IMR-90 (cell line): ENCODE measurements around the gene SEPTIN8. TPM values are rescaled to one million over a fixed set of nuclear protein-coding genes. Genes with fewer than 3 reads are reported as not detected.
A peak's percentile ranks its signal among the peaks of the same experiment; 100 is the strongest.

ENCODE experiments used
- ATAC-seq: fragments of 200-7000 bp; cut with Tn5 transposase; 2 replicates; pipeline ENCODE4 v1.9.1; 2020; ENCODE audit warnings: low read depth, mild to moderate bottlenecking, moderate library complexity
- BruUV-seq: library from RNA; stranded (reverse); fragments of 400-500 nt; replicated peaks from 2 replicates; lab custom pipeline; 2021; lab: Mats Ljungman, UMichigan
- CTCF ChIA-PET: fragments of 300-600 bp; formaldehyde crosslinking; extraction: SDS; loops from one replicate; lab custom pipeline; 2021; ENCODE audit warnings: antibody characterized with exemption; lab: Yijun Ruan, JAX
- POLR2A ChIA-PET: fragments of 300-600 bp; sonication (Branson Sonifier 250); formaldehyde crosslinking; loops from one replicate; lab custom pipeline; 2022; ENCODE audit warnings: antibody characterized with exemption; ENCODE audit not compliant: unreplicated experiment; lab: Charles Lee
- DNase-seq: peaks from one replicate; pipeline ENCODE4 v3.0.0; 2013
- H2AFZ ChIP-seq: replicated peaks from 2 replicates; pipeline ENCODE3; 2013; ENCODE audit warnings: low read length, mild to moderate bottlenecking; ENCODE audit not compliant: poor library complexity
- H2AK5ac ChIP-seq: 2 replicates; pipeline ENCODE4 v1.6.1; 2013; ENCODE audit warnings: low read depth, low read length, inconsistent platforms
- H2AK9ac ChIP-seq: replicated peaks from 2 replicates; pipeline ENCODE3; 2013; ENCODE audit warnings: mild to moderate bottlenecking, low read depth, low read length, moderate library complexity; ENCODE audit not compliant: poor library complexity
- H2BK120ac ChIP-seq: 2 replicates; pipeline ENCODE4 v1.6.1; 2013; ENCODE audit warnings: low read depth, low read length, inconsistent platforms
- H2BK15ac ChIP-seq: 3 replicates; pipeline ENCODE4 v1.6.1; 2013; ENCODE audit warnings: low read depth, low read length, inconsistent platforms
- H2BK20ac ChIP-seq: 2 replicates; pipeline ENCODE4 v1.6.1; 2013; ENCODE audit warnings: low read depth, mild to moderate bottlenecking, inconsistent platforms, low read length, moderate library complexity
- H2BK5ac ChIP-seq: 2 replicates; pipeline ENCODE4 v1.6.1; 2013; ENCODE audit warnings: mild to moderate bottlenecking, low read depth, low read length, inconsistent platforms; ENCODE audit not compliant: poor library complexity, severe bottlenecking
- H3K14ac ChIP-seq: replicated peaks from 2 replicates; pipeline ENCODE4 v1.6.1; 2013; ENCODE audit warnings: low read depth, low read length, inconsistent platforms
- H3K18ac ChIP-seq: 2 replicates; pipeline ENCODE4 v1.6.1; 2013; ENCODE audit warnings: low read depth, low read length, control low read depth
- H3K23ac ChIP-seq: 2 replicates; pipeline ENCODE4 v1.6.1; 2013; ENCODE audit warnings: low read depth, low read length, inconsistent platforms
- H3K27ac ChIP-seq: 2 replicates; pipeline ENCODE4 v1.5.1; 2013; ENCODE audit warnings: mild to moderate bottlenecking, control low read depth, low read length; ENCODE audit not compliant: insufficient read depth
- H3K27me3 ChIP-seq: 2 replicates; pipeline ENCODE4 v1.6.1; 2013; ENCODE audit warnings: low read length; ENCODE audit not compliant: control insufficient read depth, insufficient read depth
- H3K36me3 ChIP-seq: 2 replicates; pipeline ENCODE4 v1.6.1; 2013; ENCODE audit warnings: low read length, mixed read lengths; ENCODE audit not compliant: control insufficient read depth, insufficient read depth
- H3K4ac ChIP-seq: 2 replicates; pipeline ENCODE4 v1.6.1; 2013; ENCODE audit warnings: low read depth, low read length, inconsistent platforms
- H3K4me1 ChIP-seq: 2 replicates; pipeline ENCODE4 v1.6.1; 2013; ENCODE audit warnings: low read length, mixed read lengths; ENCODE audit not compliant: control insufficient read depth, insufficient read depth
- H3K4me2 ChIP-seq: 2 replicates; pipeline ENCODE4 v1.6.1; 2013; ENCODE audit warnings: low read depth, mild to moderate bottlenecking, control low read depth, low read length, moderate library complexity
- H3K4me3 ChIP-seq: 2 replicates; pipeline ENCODE4 v1.5.1; 2013; ENCODE audit warnings: low read depth, mild to moderate bottlenecking, control low read depth, low read length, moderate library complexity; ENCODE audit not compliant: insufficient read depth
- H3K56ac ChIP-seq: 2 replicates; pipeline ENCODE4 v1.6.1; 2013; ENCODE audit warnings: low read length, inconsistent platforms; ENCODE audit not compliant: insufficient read depth; ENCODE audit errors: extremely low read depth
- H3K79me1 ChIP-seq, 2 experiments: 2 replicates each; pipeline ENCODE4 v1.6.1; 2013; ENCODE audit warnings: low read length in 2 of 2, inconsistent platforms in 1 of 2, low read depth in 1 of 2
- H3K9ac ChIP-seq: 2 replicates; pipeline ENCODE4 v1.6.1; 2013; ENCODE audit warnings: low read depth, low read length, control low read depth
- H3K9me1 ChIP-seq: 2 replicates; pipeline ENCODE4 v1.6.1; 2013; ENCODE audit warnings: low read length, inconsistent platforms; ENCODE audit not compliant: insufficient read depth
- H3K9me3 ChIP-seq: 2 replicates; pipeline ENCODE4 v1.6.1; 2013; ENCODE audit warnings: low read length; ENCODE audit not compliant: control insufficient read depth, insufficient read depth
- H4K20me1 ChIP-seq: 2 replicates; pipeline ENCODE4 v1.6.1; 2013; ENCODE audit warnings: low read length, inconsistent platforms; ENCODE audit not compliant: insufficient read depth
- H4K5ac ChIP-seq: 2 replicates; pipeline ENCODE4 v1.6.1; 2013; ENCODE audit warnings: mild to moderate bottlenecking, low read depth, low read length, control low read depth
- H4K8ac ChIP-seq, 2 experiments: 2 replicates each; pipeline ENCODE4 v1.6.1; 2013; ENCODE audit warnings: low read depth in 2 of 2, low read length in 2 of 2, control low read depth in 1 of 2, inconsistent platforms in 1 of 2
- H4K91ac ChIP-seq: 2 replicates; pipeline ENCODE4 v1.6.1; 2013; ENCODE audit warnings: low read depth, low read length, inconsistent platforms; ENCODE audit not compliant: insufficient read depth
- BHLHE40 ChIP-seq: fragments of 150-350 bp; IDR thresholded peaks from 2 replicates; pipeline ENCODE4 v1.6.1; 2016; ENCODE audit warnings: mild to moderate bottlenecking, low read depth, low read length
- CEBPB ChIP-seq: IDR thresholded peaks from 2 replicates; pipeline ENCODE4 v1.6.1; 2012; ENCODE audit warnings: low read depth, low read length, improper control_type of control experiment
- CTCF ChIP-seq: conservative IDR thresholded peaks from 2 replicates; pipeline ENCODE4 v1.5.1; 2012; ENCODE audit warnings: mild to moderate bottlenecking, low read depth, low read length, improper control_type of control experiment
- ELK1 ChIP-seq: fragments of 150-350 bp; IDR thresholded peaks from 2 replicates; pipeline ENCODE4 v1.6.1; 2016; ENCODE audit warnings: low read depth, mild to moderate bottlenecking, low read length, moderate library complexity, borderline replicate concordance
- FOS ChIP-seq: fragments of 150-350 bp; IDR thresholded peaks from 2 replicates; pipeline ENCODE4 v1.6.1; 2016; ENCODE audit warnings: low read depth, low read length
- MAFK ChIP-seq: IDR thresholded peaks from 2 replicates; pipeline ENCODE4 v1.6.1; 2012; ENCODE audit warnings: low read depth, low read length, improper control_type of control experiment
- MXI1 ChIP-seq: IDR thresholded peaks from 2 replicates; pipeline ENCODE4 v1.6.1; 2012; ENCODE audit warnings: low read depth, mild to moderate bottlenecking, low read length, moderate library complexity, borderline replicate concordance
- NFE2L2 ChIP-seq: fragments of 150-350 bp; IDR thresholded peaks from 2 replicates; pipeline ENCODE4 v1.6.1; 2016; ENCODE audit warnings: low read depth, mild to moderate bottlenecking, low read length
- RAD21 ChIP-seq: IDR thresholded peaks from 2 replicates; pipeline ENCODE4 v1.6.1; 2012; ENCODE audit warnings: low read length, improper control_type of control experiment
- RFX5 ChIP-seq: IDR thresholded peaks from 2 replicates; pipeline ENCODE4 v1.8.0; 2012; ENCODE audit warnings: low read depth, mild to moderate bottlenecking, low read length, moderate library complexity
- SMC3 ChIP-seq: fragments of 150-350 bp; IDR thresholded peaks from 2 replicates; pipeline ENCODE4 v1.6.1; 2016; ENCODE audit warnings: low read depth, mild to moderate bottlenecking, antibody characterized with exemption, low read length, moderate library complexity
- WGBS, 2 experiments: methylation state at CpG; one replicate each; pipeline versions ENCODE4 v1.1.5 to v1.1.7; 2013; ENCODE audit warnings: missing lambda C conversion rate in 2 of 2; ENCODE audit not compliant: insufficient read length in 1 of 2; ENCODE audit errors: extremely low coverage in 2 of 2; 5-methylcytosine and 5-hydroxymethylcytosine counted together
- dilution Hi-C: fragments of 300-500 bp; cut with HindIII; formaldehyde crosslinking; loops from one replicate; pipeline ENCODE4 v1.14.3; 2018; ENCODE audit warnings: low sequenced_read_pairs; ENCODE audit not compliant: unreplicated experiment
- in situ Hi-C: fragments of 300-500 bp; cut with MboI; formaldehyde crosslinking; loops from 3 replicates; pipeline ENCODE4 v1.14.3; 2019; ENCODE audit warnings: low sequenced_read_pairs, inconsistent platforms, mixed read lengths
- intact Hi-C: fragments of 100-400 bp; cut with micrococcal nuclease; formaldehyde crosslinking; loops from 2 replicates; pipeline ENCODE4 v1.10.0; 2022
- polyA plus RNA-seq, 3 experiments: library from polyadenylated mRNA; depleted of rRNA; stranded (reverse); fragments of >200 nt; gene quantifications; 2 replicates each; pipeline ENCODE4 v1.2.3, GENCODE V29; 2012; ENCODE audit warnings: low replicate concordance in 1 of 3
- total RNA-seq: library from RNA; depleted of rRNA; stranded (reverse); fragments of >200 nt; gene quantifications from 2 replicates; pipeline ENCODE4 v1.2.3, GENCODE V29; 2012

SEPTIN8 gene
- total and polyA plus RNA-seq, 2 of the 4 experiments (the other 2 are of a cell fraction): 56.2 to 67.2 TPM

- TF ChIP-seq MXI1: no peak
Observed at GRCh38 chr5:132766020-132766805, 10.8 kb downstream of the SEPTIN8 start (continued).

GRCh38 chr5:132765311-132766019 lies 11.6 kb downstream of the SEPTIN8 start:
- no peak overlapping the region for H3K4me3 ChIP-seq
- H3K56ac ChIP-seq: no peak overlapping the region
- in situ Hi-C loops (no loop called here), dilution Hi-C loops (no loop called here), intact Hi-C loops (no loop called here)
- no peak overlapping the region for H3K18ac ChIP-seq
- H3K14ac ChIP-seq: no peak overlapping the region
- no peak overlapping the region for H2BK120ac ChIP-seq
- no TSS peak for BruUV-seq
- no peak overlapping the region for H4K8ac ChIP-seq
- DNase-seq (no peak), ATAC-seq (no peak)
- H3K27ac ChIP-seq: no peak overlapping the region
- no peak overlapping the region for H2AK5ac ChIP-seq
- peak overlapping the region; percentile 10 for H2AK9ac ChIP-seq
- no peak overlapping the region for H2AFZ ChIP-seq
- no peaks in the 10 kb centered on the region for H3K27me3 ChIP-seq
- 84% methylated on average over 7 of the region's 12 CpGs; no CpG with 5 or more reads in 1 of the 2 experiments for WGBS, 2 experiments
- H3K9me1 ChIP-seq: peaks cover 30% of the 10 kb centered on the region
- peaks cover 26 to 52% of the 10 kb centered on the region in 2 experiments for H3K79me1 ChIP-seq
- TF ChIP-seq BHLHE40: no peak
- TF ChIP-seq CEBPB: no peak
- no peak for TF ChIP-seq RAD21
- no peak for TF ChIP-seq RFX5
- TF ChIP-seq MAFK: no peak
- TF ChIP-seq ELK1: no peak
- TF ChIP-seq NFE2L2: no peak
- TF ChIP-seq FOS: no peak
- TF ChIP-seq SMC3: no peak
- no peak for TF ChIP-seq MXI1
- TF ChIP-seq CTCF: no peak
- no peak overlapping the region for H3K4ac ChIP-seq
- H2BK5ac ChIP-seq: no peak overlapping the region
- ChIA-PET CTCF (interaction anchor here (1.4 kb wide), 1 partner anchor 10 kb away, joined by 4 read pairs; no protein-coding TSS in a partner anchor), POLR2A (no interaction called here)
- H3K23ac ChIP-seq: no peak overlapping the region
- H4K91ac ChIP-seq: no peak overlapping the region
- no peak overlapping the region for H3K9ac ChIP-seq
- H3K9me3 ChIP-seq: no peaks in the 10 kb centered on the region
- no peak overlapping the region for H2BK20ac ChIP-seq
- H2BK15ac ChIP-seq: no peak overlapping the region
- no peak overlapping the region for H4K5ac ChIP-seq
- peaks cover 24% of the 10 kb centered on the region for H4K20me1 ChIP-seq
- H3K4me2 ChIP-seq: no peak overlapping the region
- H3K36me3 ChIP-seq: peaks cover 40% of the 10 kb centered on the region
- H3K4me1 ChIP-seq: peaks cover 13% of the 10 kb centered on the region
